GM15510 (cell line): ENCODE results near the gene DLX3.

Experiments
- POLR2A ChIP-seq: IDR thresholded peaks from 3 replicates; pipeline ENCODE4 v1.6.1; 2011; ENCODE audit warnings: borderline replicate concordance; ENCODE audit not compliant: insufficient read length; ENCODE audit errors: extremely low read depth

The DLX3 gene

DNA sequence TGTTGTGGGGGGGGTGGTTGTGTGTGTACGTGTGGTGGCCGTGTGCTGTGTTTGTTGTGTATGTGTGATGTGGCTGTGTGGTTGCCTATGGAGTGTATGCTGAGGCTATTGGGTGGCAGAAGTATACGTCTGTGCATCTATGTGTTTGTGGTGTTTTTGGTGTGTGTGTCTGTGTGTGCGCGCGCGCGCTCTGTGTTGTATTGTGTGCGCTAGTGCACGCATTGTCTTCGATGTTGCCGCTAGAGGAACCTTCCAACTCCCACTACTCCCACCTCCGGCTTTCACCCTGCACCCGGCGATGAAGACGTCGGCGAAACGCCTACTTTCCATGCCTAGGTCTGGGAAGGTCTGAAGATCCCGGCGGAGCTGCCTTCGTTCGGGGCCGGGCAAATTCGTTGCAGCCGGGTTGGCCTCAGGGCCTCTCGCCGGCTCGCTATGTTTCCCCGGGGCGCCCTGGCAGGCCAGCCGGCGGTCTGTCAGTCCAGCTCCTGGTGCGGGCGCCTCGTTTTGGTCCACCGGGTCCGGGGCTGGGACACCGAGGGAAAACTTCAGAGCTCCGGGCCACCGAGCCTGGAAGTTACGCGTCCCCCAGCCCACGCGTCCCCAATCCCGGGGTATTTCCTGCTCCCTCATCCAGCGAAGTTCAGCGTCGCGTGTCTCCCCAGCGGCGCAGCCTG, 31.3 kb downstream of the DLX3 start:
- TF ChIP-seq POLR2A: no peak

DNA sequence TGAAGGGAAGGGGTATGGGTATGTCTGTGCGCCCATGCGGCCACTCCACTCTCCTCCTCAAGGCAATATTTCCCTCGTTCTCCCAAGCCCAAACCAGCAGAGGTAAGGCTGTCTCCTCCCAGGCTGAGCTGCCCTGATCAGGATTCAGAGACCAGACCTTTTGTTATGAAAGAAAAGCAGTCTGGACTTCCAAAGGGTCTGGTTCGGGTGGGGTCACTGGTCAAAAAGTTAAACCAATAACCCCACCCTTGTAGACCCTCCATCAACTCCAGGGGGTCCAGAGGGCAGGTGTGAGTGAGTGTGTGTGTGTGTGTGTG, 31.8 kb downstream of the DLX3 start:
- no peak for TF ChIP-seq POLR2A

DNA sequence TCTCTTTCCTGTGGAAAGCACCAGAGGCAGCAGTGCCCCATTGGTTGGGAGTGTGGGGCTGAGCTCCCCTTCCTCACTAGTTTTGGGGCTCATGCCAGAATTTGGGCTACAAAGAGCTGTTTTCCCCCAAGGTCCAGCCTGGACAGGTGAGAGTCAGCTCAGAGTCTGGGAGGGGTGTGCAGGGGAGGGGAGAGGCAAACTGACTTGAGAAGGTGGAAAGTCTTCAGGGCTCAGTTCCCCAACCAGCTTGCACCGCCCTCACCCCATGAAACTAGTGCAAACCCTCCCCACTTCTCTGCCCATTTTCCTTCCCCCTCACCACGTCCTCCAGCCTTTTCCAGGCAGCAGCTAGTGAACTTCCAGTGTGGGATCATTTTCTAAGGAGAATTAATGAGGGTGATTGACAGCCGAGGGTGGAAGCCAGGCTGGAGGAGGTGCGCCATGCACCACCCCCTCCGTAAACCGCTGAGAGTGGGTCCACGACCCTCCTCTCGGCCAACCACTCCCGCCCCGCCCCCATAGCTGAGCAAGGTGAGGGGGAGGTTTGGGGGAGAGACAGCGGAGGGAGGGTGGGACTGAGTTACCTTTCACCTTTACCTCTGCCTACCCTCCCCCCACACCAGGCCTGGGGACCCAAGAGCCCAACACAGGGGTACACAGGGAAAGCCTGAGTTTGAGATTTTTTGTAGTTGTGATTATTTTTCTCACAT, 32.3 kb downstream of the DLX3 start:
- TF ChIP-seq POLR2A: no peak

DNA sequence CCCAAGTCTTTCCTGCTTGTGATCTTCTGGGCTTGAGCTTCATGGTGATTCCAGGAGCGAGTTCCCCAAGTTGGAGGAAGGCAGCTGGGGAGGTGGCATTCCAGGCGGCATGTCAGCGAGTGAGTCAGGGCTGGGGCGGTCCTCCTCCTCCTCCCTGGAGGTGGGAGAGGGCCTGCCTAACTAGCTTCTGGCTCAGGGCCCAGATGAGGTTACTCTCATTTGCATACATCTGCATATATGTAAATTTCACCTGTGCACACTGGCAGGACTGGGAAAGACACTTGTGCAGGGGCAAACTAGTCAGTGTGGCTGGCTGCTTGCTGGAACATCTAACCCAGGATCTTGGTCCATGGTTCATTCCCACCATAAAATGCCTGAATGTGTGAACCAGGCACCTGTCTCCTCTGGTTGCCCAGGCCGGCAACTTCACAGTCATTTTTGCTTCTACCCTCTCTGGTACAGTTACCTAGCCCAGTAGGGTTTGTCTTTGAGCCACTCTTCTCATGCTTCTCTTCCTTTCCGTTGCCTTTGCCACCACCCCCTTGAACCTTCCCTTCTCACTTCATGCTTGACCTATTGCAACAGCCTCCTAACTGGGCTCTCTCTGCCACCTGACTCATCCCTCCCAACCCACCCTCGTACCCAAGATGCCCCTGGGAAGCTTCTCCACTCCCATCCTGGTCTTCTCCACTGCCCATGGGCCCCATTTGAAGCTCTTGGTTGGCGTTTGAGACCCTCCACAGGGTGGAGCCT, 35.7 kb downstream of the DLX3 start:
- TF ChIP-seq POLR2A: no peak

DNA sequence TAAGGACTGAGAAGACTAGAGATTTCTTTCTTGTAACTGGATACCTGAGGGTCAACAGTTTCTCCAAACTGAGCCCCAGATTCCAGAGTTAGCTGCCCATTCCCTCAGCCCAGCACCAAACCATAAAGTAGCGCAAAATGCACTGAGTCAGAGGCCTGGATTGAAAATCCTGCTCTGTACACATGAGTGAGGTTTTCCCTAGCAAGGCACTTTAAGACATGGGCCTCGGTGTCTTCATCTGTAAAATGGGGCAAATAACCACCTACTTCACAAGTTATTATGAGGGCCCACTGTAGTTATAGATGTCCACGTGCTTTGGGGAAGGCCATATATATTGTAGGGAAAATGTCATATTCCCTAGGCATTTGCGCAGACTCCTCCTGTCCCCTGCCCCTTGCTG, 36.3 kb downstream of the DLX3 start:
- TF ChIP-seq POLR2A: no peak

DNA sequence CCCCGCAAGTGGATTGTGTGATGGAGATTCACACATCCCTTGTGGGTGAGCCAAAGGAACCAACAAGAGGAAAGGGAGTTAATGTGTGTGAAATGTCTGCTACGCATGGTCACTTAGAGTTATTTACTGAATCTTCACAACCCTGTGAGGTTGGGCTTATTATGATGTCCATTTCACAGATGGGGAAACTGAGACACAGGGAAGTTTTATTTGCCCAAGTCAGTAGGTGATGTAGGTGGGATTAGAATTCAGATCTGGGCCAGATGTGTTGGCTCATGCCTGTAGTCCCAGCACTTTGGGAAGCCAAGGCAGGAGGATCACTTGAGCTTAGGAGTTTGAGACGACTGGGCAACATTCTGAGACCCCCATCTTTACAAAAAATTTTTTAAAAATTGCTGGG, 37.7 kb downstream of the DLX3 start:
- no peak for TF ChIP-seq POLR2A

DNA sequence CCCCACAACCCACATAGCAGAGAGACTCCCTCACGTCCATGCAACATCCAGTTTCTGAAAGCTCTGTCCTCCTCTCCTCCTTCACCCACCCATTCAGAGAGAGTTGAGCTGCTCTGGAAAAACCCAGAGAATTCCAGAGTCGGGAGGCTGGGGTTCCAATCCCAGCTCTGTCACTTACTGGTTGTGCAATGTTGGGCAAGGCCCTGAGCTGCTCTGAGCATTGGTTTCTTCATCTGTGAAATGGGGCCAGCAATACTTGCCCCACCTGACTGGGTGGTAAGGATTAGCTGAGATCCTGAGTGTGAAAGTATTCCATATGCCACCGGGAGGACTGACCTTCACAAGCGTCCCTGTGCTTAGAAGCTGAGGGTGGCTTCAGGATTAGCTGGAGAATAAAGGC, 38.2 kb downstream of the DLX3 start:
- TF ChIP-seq POLR2A: no peak

DNA sequence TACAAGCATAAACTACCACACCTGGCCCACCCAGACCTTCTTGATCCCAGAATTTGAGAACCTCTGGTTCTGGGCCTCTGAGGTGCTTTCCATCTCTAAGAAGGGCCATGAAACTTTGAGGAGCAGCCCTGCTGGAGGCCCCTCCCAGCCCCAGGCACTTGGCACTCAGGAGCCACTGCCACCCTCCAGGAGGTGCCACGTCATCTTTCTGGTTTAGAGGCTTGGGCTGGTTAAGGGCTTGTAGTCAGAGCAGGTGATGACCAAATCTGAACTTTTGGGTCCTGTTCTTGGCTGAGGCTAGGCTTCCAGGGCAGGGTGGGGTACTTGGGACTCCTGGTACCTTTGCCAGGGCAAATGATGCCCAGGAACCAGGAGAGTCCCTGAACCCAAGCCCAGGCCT, 39.9 kb downstream of the DLX3 start:
- TF ChIP-seq POLR2A: no peak

DNA sequence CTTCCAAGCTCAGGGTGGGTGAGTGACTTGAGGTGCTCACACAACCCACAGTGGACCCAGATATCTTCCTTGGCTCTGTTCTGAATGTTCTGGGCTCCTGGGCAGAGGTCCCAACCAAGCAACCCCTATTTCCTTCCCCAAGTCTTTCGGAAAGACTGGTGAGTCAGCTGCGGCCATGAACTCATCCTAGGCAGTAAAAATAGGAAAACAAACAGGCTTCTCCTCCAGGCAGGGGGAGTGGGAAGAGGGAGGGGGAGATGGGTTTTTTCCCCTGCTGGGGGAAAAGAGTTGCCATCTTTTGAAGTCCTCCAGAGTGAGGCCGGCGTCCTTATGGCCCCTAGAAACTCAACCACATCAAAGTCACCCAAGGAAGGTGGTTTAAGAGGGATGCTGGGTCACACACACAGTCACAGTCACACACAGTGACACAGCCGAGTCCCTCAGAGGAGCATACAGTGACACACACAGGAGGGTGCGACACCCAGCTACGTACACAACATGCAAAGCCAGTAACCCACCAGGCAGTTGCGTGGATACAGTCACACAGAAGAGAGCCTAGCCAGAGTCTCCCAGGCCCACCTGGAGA, 42.0 kb downstream of the DLX3 start:
- TF ChIP-seq POLR2A: no peak

DNA sequence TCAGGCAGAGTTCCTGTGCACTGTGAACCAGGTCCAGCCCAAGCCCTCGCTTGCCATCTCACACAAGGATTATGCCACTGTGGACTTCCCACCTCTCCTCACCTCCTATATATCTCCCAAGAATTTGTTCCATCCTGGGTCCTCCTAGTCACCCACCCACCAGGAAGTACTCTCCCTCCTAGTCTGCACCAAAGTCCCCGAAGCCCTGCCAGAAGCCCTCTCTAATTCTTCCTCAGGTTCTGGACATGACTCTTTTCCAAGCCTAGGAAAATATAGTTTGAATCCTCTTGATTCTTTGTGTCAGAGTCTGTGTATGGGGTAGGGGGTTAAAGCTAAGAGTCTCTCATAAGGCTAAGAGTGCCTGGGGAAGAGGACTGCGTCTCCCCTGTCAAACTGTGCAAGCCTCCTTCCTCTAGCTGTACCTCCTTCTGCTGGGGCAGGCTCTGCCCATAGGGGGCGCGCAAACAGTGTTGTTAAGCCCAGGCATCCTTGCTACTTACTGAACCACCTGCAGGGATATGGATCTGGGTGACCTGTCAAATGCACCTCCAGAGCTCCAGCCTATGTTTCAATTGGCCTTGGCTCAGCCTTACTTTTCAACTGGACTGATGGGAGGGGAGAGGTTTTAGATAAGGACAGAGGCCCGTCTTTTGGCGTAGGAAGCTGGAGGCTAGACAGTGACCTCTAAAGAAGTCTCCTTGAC, 42.7 kb downstream of the DLX3 start:
- TF ChIP-seq POLR2A: no peak

DNA sequence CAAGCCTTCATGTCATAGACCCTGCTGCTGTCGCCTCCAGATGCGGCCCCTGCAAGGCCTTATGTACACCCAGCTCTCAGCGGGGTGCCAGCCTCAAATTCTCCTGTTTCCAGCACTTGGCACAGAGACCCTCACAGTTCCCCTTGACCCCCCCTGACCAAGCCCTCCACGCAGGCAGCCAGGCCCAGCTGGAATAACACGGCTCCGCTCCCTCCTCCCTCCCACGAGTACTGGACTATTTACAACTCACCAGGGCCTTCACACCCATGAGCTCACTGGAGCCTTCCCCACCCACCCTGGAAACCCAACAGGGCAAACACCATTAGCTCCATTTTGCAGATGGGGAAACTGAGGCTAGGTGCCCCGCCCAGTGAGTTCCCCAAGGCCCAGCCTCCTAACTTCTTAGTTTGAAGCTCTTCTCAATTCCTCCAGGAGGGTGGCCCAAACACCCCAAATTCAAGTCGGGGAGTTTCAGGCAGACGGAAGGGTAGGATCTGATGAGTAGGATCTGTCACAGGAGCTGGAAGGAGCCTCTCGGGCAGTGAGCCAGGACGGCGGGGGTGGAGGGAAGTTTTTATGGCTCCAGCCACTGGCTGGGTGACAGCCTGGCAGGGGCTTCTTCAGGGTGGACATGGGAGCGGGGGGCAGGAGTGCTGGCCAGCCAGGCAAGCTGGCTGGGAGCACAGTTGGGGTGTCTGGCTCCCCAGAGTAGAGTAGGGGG, 43.5 kb downstream of the DLX3 start:
- no peak for TF ChIP-seq POLR2A

DNA sequence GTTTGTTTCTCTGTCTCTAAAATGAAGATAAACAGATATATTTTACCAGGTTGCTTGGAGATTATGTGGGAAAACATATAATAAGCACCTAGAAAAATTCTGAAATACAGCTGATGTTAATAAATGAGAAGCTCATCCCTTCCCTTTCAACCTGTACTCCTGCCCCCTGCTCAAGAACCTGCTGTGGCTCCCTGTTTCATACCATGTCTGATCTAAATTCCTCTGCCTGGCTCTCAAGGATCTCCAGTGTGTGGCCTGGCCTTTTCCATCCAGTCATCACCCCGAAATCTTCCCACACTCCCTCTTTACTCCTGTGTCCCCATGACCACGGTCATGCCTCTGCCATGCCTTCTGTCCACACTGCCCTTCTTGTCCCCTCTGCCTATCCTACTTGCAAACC, 45.4 kb downstream of the DLX3 start:
- no peak for TF ChIP-seq POLR2A

DNA sequence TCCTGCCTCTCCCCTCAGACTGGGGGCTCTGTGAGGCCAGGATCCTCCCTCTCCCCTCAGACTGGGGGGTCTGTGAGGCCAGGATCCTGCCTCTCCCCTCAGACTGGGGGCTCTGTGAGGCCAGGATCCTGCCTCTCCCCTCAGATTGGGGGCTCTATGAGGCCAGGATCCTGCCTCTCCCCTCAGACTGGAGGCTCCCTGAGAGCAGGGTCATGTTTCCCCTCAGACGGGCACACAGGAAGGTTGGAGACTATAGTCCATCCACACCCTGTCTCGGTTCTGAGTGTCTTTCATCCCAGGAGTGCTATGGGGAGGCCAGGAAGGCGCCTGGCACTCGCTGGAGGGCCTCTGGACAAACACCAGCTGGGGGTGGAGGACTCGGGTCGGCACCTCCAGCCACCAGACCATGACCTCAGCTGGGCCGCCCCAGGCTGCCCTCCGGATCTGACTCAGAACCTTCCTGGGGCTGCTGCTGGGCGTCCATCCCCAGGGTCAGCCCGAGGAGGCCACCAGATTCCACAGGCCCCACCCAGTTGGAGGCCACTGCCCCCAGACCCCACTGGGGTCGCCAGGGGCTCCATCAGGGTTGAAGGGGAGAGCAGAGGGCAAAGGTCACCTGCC, 48.0 kb downstream of the DLX3 start:
- TF ChIP-seq POLR2A: no peak

DNA sequence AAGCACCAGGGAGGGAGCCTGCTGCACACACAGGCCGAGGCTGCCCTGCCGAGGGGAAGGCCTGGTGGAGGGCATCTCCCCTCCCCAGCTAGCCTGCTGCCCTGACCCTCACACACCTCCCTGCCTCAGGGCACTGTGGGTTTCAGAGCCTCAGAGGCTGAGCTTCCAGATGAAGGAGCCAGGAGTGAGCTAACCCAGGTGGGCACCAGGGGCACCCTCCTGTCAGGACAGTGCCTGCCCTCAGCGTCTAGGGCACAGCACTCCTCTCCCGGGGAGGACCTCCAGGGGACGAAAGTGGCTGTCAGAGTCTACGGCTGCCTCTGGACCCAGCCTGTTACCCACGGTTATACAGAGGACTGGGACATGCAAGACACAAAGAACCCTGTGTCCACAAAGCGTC, 48.8 kb downstream of the DLX3 start:
- no peak for TF ChIP-seq POLR2A
